Measurements from ENCODE around the gene FECH.

FECH gene

GRCh38 chr18:57570162-57570561 lies 16.3 kb downstream of the FECH start:
- DNase-seq (ENCODE audit: low read depth), result no peak
- in situ Hi-C loops (cut with HindIII; ENCODE audit: low sequenced_read_pairs), result no loop called here
- no peak for TF ChIP-seq CTCF (IDR thresholded peaks at IDR 0.05; ENCODE audit: low read depth, low read length, missing control alignments)
- no peak overlapping the region for H3K4me3 ChIP-seq (ENCODE audit: low read depth, low read length)

- in situ Hi-C loops (cut with HindIII; ENCODE audit: low sequenced_read_pairs), result no loop called here
- TF ChIP-seq CTCF (IDR thresholded peaks at IDR 0.05; ENCODE audit: low read depth, low read length, missing control alignments), result no peak
- no peak overlapping the region for H3K4me3 ChIP-seq (ENCODE audit: low read depth, low read length)
- no peak for DNase-seq (ENCODE audit: low read depth)
Measured at GRCh38 chr18:57569133-57569532, 17.4 kb downstream of the FECH start.

- TF ChIP-seq CTCF (IDR thresholded peaks at IDR 0.05; ENCODE audit: low read depth, low read length, missing control alignments), result peak; percentile 72
- no peak overlapping the region for H3K4me3 ChIP-seq (ENCODE audit: low read depth, low read length)
- in situ Hi-C loops (cut with HindIII; ENCODE audit: low sequenced_read_pairs), result no loop called here
- peak; percentile 13 for DNase-seq (ENCODE audit: low read depth)
Measured at GRCh38 chr18:57561728-57562423, 24.6 kb downstream of the FECH start.

GRCh38 chr18:57561261-57561660 lies 25.2 kb downstream of the FECH start:
- H3K4me3 ChIP-seq (ENCODE audit: low read depth, low read length), result no peak overlapping the region
- in situ Hi-C loops (cut with HindIII; ENCODE audit: low sequenced_read_pairs), result no loop called here
- DNase-seq (ENCODE audit: low read depth), result no peak
- TF ChIP-seq CTCF (IDR thresholded peaks at IDR 0.05; ENCODE audit: low read depth, low read length, missing control alignments), result no peak

GRCh38 chr18:57559314-57559713 lies 27.2 kb downstream of the FECH start:
- no peak overlapping the region for H3K4me3 ChIP-seq (ENCODE audit: low read depth, low read length)
- no peak for TF ChIP-seq CTCF (IDR thresholded peaks at IDR 0.05; ENCODE audit: low read depth, low read length, missing control alignments)
- in situ Hi-C loops (cut with HindIII; ENCODE audit: low sequenced_read_pairs), result no loop called here
- DNase-seq (ENCODE audit: low read depth), result no peak

GRCh38 chr18:57555134-57555533 lies 31.4 kb downstream of the FECH start:
- no peak for DNase-seq (ENCODE audit: low read depth)
- TF ChIP-seq CTCF (IDR thresholded peaks at IDR 0.05; ENCODE audit: low read depth, low read length, missing control alignments), result no peak
- in situ Hi-C loops (cut with HindIII; ENCODE audit: low sequenced_read_pairs), result no loop called here
- no peak overlapping the region for H3K4me3 ChIP-seq (ENCODE audit: low read depth, low read length)

Measured in astrocyte of the cerebellum (primary cell).